CD4-positive, alpha-beta T cell treated with Interleukin-2 at 100 ng/mL for 4 hours (primary cell): ENCODE results near the gene RLN3.
"Not testable (repeated sequence)": the region's sequence is repeated elsewhere in the genome, so short reads cannot be mapped to it uniquely, and the experiment has no call there.

Experiments used
- DNase-seq: peaks from one replicate; pipeline ENCODE4 v3.0.0-alpha.2; 2020; ENCODE audit warnings: low spot score

Gene RLN3

DNA sequence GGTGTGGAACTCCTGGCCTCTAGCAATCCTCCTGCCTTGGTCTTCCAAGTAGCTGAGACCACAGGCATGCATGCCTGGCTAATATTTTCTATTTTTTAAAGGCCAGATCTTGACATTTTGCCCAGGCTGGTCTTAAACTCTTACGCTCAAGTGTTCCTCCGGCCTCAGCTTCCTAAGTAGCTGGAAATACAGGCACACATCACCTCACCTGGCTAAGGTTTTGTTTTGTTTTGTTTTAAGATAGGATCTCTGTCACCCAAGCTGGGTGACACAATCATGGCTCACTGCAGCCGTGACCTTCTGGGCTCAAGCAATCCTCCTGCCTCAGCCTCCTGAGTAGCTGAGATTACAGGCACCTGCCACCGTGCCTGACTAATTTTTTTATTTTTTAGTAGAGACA, 5.5 kb upstream of the RLN3 start:
- DNase-seq, result no peak

- DNase-seq, result peak; percentile 20
These were observed 4.3 kb upstream of the RLN3 start for GRCh38 chr19:14023404-14024235.

- DNase-seq, result not testable (repeated sequence)
These were observed 1.2 kb upstream of the RLN3 start for GRCh38 chr19:14026652-14027192.

- no peak for DNase-seq
These were observed 953 bp downstream of the RLN3 start for GRCh38 chr19:14028901-14029300.

DNA sequence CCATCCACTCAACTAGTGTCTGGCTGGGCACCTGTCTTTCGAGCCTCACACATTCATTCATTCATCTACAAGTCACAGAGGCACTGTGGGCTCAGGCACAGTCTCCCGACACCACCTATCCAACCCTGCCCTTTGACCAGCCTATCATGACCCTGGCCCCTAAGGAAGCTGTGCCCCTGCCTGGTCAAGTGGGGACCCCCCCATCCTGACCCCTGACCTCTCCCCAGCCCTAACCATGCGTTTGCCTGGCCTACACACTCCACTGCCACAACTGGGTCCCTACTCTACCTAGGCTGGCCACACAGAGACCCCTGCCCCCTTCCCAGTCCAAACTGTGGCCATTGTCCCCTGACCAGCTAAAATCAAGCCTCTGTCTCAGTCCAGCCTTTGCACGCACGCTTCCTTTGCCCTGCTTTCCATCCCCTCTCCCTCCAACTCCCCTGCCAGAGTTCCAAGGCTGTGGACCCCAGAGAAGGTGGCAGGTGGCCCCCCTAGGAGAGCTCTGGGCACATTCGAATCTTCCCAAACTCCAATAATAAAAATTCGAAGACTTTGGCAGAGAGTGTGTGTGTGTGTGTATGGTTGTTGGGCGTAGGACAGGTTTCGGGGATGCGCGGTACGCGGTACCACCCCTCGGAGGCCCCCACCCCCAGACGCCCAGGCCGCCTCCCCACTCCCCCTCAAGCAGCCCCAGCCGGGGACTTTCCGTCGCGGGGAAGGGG, 3.2 kb downstream of the RLN3 start:
- DNase-seq, result peak; percentile 87

- peak; percentile 85 for DNase-seq
These were observed 4.0 kb downstream of the RLN3 start, which contains the start of gene IL27RA for GRCh38 chr19:14031719-14032480. IL27RA (plus strand) TSS chr19:14031762; CDS start chr19:14031873, 111 bp downstream.

DNA sequence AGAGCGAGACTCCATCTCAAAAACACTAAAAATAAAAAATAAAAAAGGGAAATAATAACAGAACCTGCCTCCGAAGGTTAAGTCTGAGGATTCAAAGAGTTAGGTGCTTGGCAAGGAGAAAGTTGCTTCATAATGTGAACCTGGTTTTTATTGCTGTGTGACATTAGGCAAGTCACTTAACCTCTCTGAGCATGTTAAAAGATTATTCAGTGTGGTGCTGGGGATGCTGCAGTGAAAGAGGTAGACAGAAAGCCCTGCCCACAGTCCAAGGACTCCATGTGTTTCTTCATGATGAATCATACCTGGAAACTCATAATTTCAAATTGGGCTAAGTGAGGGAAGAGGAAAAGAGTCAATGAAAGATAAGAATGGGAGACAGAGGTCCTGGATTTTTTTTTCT, 6.0 kb downstream of the RLN3 start:
- no peak for DNase-seq

GRCh38 chr19:14035159-14035558, 7.2 kb downstream of the RLN3 start:
- DNase-seq, result not testable (repeated sequence)

- DNase-seq, result no peak
These were observed 7.8 kb downstream of the RLN3 start for GRCh38 chr19:14035706-14036105.

DNA sequence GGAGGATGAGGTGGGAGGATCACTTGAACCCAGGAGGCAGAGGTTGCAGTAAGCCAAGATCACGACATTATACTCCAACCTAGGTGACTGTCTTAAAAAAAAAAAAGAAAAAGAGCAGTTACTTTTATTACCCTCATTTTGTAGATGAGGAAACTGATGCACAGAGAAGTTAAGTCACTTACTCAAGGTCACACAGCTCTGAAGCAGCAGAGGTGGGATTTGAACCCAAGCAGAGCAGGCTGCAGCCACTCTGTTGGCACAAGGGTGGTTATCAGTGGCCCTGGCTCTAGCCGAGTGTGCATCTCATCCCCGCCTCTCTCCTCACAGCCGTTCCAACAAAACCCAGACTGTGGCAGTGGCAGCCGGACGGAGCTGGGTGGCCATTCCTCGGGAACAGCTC, 11.2 kb downstream of the RLN3 start:
- no peak for DNase-seq

DNA sequence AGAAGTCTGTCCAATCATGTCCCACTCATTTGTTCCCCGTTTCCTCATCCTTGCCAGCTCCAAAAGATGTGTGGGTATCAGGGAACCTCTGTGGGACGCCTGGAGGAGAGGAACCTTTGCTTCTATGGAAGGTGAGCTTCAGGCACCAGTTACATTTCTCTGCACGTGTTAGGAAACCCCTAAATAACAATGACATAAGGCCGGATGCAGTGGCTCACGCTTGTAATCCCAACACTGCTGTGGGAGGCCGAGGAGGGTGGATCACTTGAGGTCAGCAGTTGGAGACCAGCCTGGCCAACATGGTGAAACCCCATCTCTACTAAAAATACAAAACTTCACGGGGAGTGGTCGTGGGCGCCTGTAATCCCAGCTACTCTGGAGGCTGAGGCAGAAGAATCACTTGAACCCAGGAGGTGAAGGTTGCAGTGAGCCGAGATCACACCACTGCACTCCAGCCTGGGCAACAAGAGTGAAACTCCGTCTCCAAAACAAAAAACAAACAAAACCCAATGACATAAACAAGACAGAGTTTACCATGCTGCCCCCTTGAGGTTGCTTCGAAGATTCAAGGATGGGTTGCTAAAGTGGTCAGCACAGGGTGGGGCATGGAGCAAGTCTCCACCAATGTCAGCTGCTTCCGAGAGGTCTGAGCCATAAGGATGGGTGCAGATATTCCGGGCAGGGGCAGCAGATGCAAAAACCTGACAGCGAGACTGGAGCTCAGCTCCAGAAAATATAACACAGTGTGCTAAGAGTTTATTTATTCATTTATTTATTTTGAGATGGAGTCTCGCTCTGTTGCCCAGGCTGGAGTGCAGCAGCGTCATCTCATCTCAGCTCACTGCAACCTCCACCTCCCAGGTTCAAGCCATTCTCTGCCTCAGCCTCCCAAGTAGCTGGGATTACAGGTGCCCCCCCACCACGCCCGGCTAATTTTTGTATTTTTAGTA, 15.0 kb downstream of the RLN3 start:
- DNase-seq, result peak; percentile 70

DNA sequence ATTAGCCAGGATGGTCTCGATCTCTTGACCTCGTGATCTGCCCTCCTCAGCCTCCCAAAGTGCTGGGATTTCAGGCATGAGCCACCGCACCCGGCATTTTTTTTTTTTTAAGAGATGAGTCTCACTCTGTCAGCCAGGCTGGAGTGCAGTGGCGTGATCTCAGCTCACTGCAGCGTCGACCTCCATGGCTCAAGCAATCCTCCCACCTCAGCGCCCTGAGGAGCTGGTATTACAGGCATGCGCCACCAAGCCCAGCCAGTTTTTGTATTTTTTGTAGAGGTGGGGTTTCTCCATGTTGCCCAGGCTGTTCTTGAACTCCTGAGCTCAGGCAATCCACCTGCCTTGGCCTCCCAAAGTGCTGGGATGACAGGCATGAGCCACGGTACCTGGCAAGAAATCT, 19.9 kb downstream of the RLN3 start:
- DNase-seq, result not testable (repeated sequence)

GRCh38 chr19:14048443-14049153, 20.6 kb downstream of the RLN3 start:
- peak; percentile 81 for DNase-seq

DNA sequence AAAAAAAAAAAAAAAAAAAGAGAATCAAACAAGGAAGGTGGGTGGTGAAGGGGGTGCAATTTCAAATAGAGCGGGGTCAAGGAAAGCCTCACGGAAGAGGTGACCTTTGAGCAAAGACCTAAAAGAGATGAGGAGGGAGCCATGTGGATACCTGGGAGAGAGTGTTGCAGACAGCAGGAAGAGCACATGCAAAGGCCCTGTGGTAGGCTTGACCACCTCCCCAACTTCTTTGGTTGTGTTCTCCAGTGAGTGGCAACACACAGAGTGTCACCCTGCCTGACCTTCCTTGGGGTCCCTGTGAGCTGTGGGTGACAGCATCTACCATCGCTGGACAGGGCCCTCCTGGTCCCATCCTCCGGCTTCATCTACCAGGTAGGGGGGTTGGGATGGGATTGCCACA, 22.6 kb downstream of the RLN3 start:
- no peak for DNase-seq

GRCh38 chr19:14050961-14051360, 23.0 kb downstream of the RLN3 start:
- DNase-seq, result not testable (repeated sequence)

DNA sequence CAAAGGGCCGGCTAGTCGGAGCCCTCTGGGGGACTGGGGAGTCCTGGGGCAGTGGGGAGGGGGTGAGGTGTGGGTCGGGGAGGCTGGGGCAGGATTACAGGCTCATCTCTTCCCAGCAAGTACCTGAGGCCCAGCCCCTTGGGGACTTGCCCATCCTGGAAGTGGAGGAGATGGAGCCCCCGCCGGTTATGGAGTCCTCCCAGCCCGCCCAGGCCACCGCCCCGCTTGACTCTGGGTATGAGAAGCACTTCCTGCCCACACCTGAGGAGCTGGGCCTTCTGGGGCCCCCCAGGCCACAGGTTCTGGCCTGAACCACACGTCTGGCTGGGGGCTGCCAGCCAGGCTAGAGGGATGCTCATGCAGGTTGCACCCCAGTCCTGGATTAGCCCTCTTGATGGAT, 24.0 kb downstream of the RLN3 start:
- DNase-seq, result no peak

- DNase-seq, result no peak
These were observed 24.5 kb downstream of the RLN3 start for GRCh38 chr19:14052470-14052869.

GRCh38 chr19:14053032-14053431, 25.1 kb downstream of the RLN3 start:
- DNase-seq, result no peak

GRCh38 chr19:14053500-14053899, 25.6 kb downstream of the RLN3 start:
- no peak for DNase-seq

- no peak for DNase-seq
These were observed 26.2 kb downstream of the RLN3 start for GRCh38 chr19:14054099-14054498.
